Astrocyte (in vitro differentiated cells and primary cell): ENCODE measurements around the gene PPP1R12B. TPM values are rescaled to one million over a fixed set of nuclear protein-coding genes. Genes with fewer than 3 reads are reported as not detected.
A peak's percentile ranks its signal among the peaks of the same experiment; 100 is the strongest.

Experiments
- DNase-seq: peaks from one replicate; pipeline ENCODE4 v3.0.0-alpha.2; 2010; ENCODE audit warnings: low read depth
- FAIRE-seq: peaks from 2 replicates; lab custom pipeline; 2011; peaks lifted over from hg19 to GRCh38; lab: Jason Lieb, UNC
- H2AFZ ChIP-seq: 2 replicates; pipeline ENCODE4 v1.6.0; 2012; ENCODE audit warnings: low read depth, low read length, inconsistent platforms
- H3K27ac ChIP-seq: 2 replicates; pipeline ENCODE4 v1.5.1; 2011; ENCODE audit warnings: low read depth, low read length, inconsistent platforms
- H3K27me3 ChIP-seq: 2 replicates; pipeline ENCODE4 v1.6.0; 2011; ENCODE audit warnings: low read length, inconsistent platforms; ENCODE audit not compliant: insufficient read depth
- H3K36me3 ChIP-seq: 2 replicates; pipeline ENCODE4 v1.5.1; 2011; ENCODE audit warnings: low read length, inconsistent platforms; ENCODE audit not compliant: insufficient read depth
- H3K4me1 ChIP-seq: 2 replicates; pipeline ENCODE4 v1.5.1; 2011; ENCODE audit warnings: low read length, inconsistent platforms; ENCODE audit not compliant: insufficient read depth
- H3K4me2 ChIP-seq: 2 replicates; pipeline ENCODE4 v1.6.0; 2012; ENCODE audit warnings: low read length, inconsistent platforms
- H3K4me3 ChIP-seq: 2 replicates; pipeline ENCODE4 v1.5.1; 2011; ENCODE audit warnings: low read depth, mild to moderate bottlenecking, low read length, inconsistent platforms; ENCODE audit not compliant: insufficient read depth
- H3K79me2 ChIP-seq: 2 replicates; pipeline ENCODE4 v1.6.0; 2012; ENCODE audit warnings: mild to moderate bottlenecking, low read length, inconsistent platforms; ENCODE audit not compliant: insufficient read depth
- H3K9ac ChIP-seq: 2 replicates; pipeline ENCODE4 v1.6.0; 2012; ENCODE audit warnings: mild to moderate bottlenecking, low read length, inconsistent platforms
- H3K9me3 ChIP-seq: 2 replicates; pipeline ENCODE4 v1.5.1; 2012; ENCODE audit warnings: low read depth, mild to moderate bottlenecking, low read length, inconsistent platforms; ENCODE audit not compliant: insufficient read depth
- H4K20me1 ChIP-seq: 2 replicates; pipeline ENCODE4 v1.6.0; 2012; ENCODE audit warnings: low read length, inconsistent platforms; ENCODE audit not compliant: insufficient read depth
- H3K27ac Mint-ChIP-seq: one replicate; pipeline ENCODE4 v1.8.0; 2021; ENCODE audit warnings: mild to moderate bottlenecking, mixed read lengths; ENCODE audit not compliant: unreplicated experiment
- H3K27me3 Mint-ChIP-seq: one replicate; pipeline ENCODE4 v1.8.0; 2021; ENCODE audit warnings: low read depth, mixed read lengths; ENCODE audit not compliant: unreplicated experiment
- H3K36me3 Mint-ChIP-seq: one replicate; pipeline ENCODE4 v1.8.0; 2021; ENCODE audit warnings: low read depth, mixed read lengths; ENCODE audit not compliant: unreplicated experiment
- H3K4me1 Mint-ChIP-seq: one replicate; pipeline ENCODE4 v1.8.0; 2021; ENCODE audit warnings: low read depth, mixed read lengths; ENCODE audit not compliant: unreplicated experiment
- H3K4me3 Mint-ChIP-seq: one replicate; pipeline ENCODE4 v1.8.0; 2021; ENCODE audit warnings: mild to moderate bottlenecking, moderate library complexity, mixed read lengths; ENCODE audit not compliant: unreplicated experiment
- H3K9me3 Mint-ChIP-seq: one replicate; pipeline ENCODE4 v1.8.0; 2021; ENCODE audit warnings: mild to moderate bottlenecking, mixed read lengths; ENCODE audit not compliant: unreplicated experiment
- EZH2 ChIP-seq: IDR thresholded peaks from 2 replicates; pipeline ENCODE4 v1.6.1; 2012; ENCODE audit warnings: mild to moderate bottlenecking, low read length, inconsistent platforms; ENCODE audit not compliant: insufficient read depth
- total RNA-seq: library from RNA; stranded (reverse); gene quantifications from 2 replicates; pipeline ENCODE4 v1.2.1, GENCODE V29; 2021
- TF ChIP-seq, protein P1 (sequence below): IDR thresholded peaks from 2 replicates; pipeline ENCODE4 v1.5.1; 2011; ENCODE audit warnings: low read depth, mild to moderate bottlenecking, inconsistent platforms, low read length, moderate library complexity; ENCODE audit not compliant: insufficient read depth

PPP1R12B gene
- total RNA-seq, 1 donor from 2014 or later: 12.2 TPM

- TF ChIP-seq, protein P1, sequence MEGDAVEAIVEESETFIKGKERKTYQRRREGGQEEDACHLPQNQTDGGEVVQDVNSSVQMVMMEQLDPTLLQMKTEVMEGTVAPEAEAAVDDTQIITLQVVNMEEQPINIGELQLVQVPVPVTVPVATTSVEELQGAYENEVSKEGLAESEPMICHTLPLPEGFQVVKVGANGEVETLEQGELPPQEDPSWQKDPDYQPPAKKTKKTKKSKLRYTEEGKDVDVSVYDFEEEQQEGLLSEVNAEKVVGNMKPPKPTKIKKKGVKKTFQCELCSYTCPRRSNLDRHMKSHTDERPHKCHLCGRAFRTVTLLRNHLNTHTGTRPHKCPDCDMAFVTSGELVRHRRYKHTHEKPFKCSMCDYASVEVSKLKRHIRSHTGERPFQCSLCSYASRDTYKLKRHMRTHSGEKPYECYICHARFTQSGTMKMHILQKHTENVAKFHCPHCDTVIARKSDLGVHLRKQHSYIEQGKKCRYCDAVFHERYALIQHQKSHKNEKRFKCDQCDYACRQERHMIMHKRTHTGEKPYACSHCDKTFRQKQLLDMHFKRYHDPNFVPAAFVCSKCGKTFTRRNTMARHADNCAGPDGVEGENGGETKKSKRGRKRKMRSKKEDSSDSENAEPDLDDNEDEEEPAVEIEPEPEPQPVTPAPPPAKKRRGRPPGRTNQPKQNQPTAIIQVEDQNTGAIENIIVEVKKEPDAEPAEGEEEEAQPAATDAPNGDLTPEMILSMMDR: no peak
- H3K36me3 ChIP-seq: no peaks in the 10 kb centered on the region
- H3K4me1 Mint-ChIP-seq: peaks cover 50% of the 10 kb centered on the region
- H3K27ac Mint-ChIP-seq: peak overlapping the region; percentile 99
- no peak for DNase-seq
- no peak overlapping the region for H2AFZ ChIP-seq
- H3K9me3 ChIP-seq: no peaks in the 10 kb centered on the region
- no peaks in the 10 kb centered on the region for H4K20me1 ChIP-seq
- FAIRE-seq: no peak
- peak overlapping the region; percentile 72 for H3K9ac ChIP-seq
- H3K4me3 Mint-ChIP-seq: no peak overlapping the region
- peaks cover 1% of the 10 kb centered on the region for H3K36me3 Mint-ChIP-seq
- peak overlapping the region; percentile 71 for H3K4me2 ChIP-seq
- H3K9me3 Mint-ChIP-seq: no peaks in the 10 kb centered on the region
- H3K27me3 ChIP-seq: no peaks in the 10 kb centered on the region
- no peaks in the 10 kb centered on the region for H3K79me2 ChIP-seq
- peaks cover 4% of the 10 kb centered on the region for H3K27me3 Mint-ChIP-seq
- H3K4me3 ChIP-seq: no peak overlapping the region
- H3K27ac ChIP-seq: peak overlapping the region; percentile 90
- peaks cover 50% of the 10 kb centered on the region for H3K4me1 ChIP-seq
Observed at GRCh38 chr1:202590126-202590525, 241.6 kb downstream of the PPP1R12B start.

DNA sequence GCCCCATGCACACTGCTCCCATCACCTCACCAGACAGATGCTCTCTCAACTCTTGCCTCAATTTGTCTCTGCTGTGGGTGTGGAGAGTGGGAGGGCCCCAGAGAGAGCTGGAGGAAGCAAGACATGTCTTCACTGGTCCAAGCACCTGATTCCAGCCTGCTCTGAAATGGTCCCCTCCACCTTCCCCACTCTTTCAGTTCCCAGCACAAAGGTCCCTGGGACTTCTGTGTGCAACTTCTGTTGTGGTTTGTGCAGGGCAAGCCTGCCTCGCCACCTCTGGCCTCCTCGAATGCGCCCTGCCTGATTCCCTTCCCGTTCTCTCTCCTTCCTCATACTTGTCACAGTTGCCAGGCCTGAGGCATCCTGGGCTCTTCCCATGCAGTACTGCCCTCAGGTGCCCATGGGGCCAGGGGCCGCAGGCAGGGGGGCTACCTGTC lies 242.5 kb downstream of the PPP1R12B start:
- DNase-seq: no peak
- H3K79me2 ChIP-seq: no peaks in the 10 kb centered on the region
- H3K9me3 Mint-ChIP-seq: no peaks in the 10 kb centered on the region
- H3K9ac ChIP-seq: no peak overlapping the region
- H3K27me3 Mint-ChIP-seq: peaks cover 4% of the 10 kb centered on the region
- no peak overlapping the region for H2AFZ ChIP-seq
- H3K4me1 ChIP-seq: peaks cover 45% of the 10 kb centered on the region
- peaks cover 47% of the 10 kb centered on the region for H3K4me1 Mint-ChIP-seq
- no peaks in the 10 kb centered on the region for H3K9me3 ChIP-seq
- TF ChIP-seq, protein P1: no peak
- no peak for TF ChIP-seq EZH2
- H3K36me3 ChIP-seq: no peaks in the 10 kb centered on the region
- H3K36me3 Mint-ChIP-seq: peaks cover 6% of the 10 kb centered on the region
- H3K27ac Mint-ChIP-seq: no peak overlapping the region
- H3K4me3 ChIP-seq: no peak overlapping the region
- no peak for FAIRE-seq
- no peaks in the 10 kb centered on the region for H4K20me1 ChIP-seq
- H3K27me3 ChIP-seq: no peaks in the 10 kb centered on the region
- H3K4me2 ChIP-seq: no peak overlapping the region
- no peak overlapping the region for H3K4me3 Mint-ChIP-seq
- H3K27ac ChIP-seq: no peak overlapping the region

DNA sequence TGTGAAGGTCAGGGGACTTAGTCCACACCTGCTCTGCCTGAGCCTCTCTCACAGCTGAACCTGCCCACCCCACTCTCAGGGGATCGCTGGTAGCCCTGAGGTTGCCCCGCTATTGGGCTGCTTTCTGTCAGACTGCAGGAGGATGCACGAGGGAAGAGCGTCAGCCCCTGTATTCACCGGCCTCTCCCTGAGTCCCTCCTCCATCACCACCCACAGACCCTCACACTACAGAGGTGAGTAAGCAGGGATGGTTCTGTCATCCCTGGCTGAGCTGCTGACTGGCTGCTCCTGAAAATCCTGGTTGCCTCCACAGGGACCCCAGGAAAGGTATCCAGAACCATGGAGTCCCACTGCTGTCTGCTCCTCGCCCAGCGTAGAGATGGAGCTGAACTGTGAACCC lies 243.0 kb downstream of the PPP1R12B start:
- Histone ChIP-seq H3K36me3 (no peaks in the 10 kb centered on the region), H3K4me3 (no peak overlapping the region), H3K27me3 (no peaks in the 10 kb centered on the region), H2AFZ (no peak overlapping the region), H3K9me3 (no peaks in the 10 kb centered on the region), H3K9ac (no peak overlapping the region), H3K79me2 (no peaks in the 10 kb centered on the region), H4K20me1 (no peaks in the 10 kb centered on the region), H3K4me2 (no peak overlapping the region), H3K27ac (no peak overlapping the region), H3K4me1 (peaks cover 40% of the 10 kb centered on the region)
- DNase-seq (no peak), FAIRE-seq (no peak)
- H3K36me3 Mint-ChIP-seq: peaks cover 6% of the 10 kb centered on the region
- H3K9me3 Mint-ChIP-seq: no peaks in the 10 kb centered on the region
- no peak overlapping the region for H3K4me3 Mint-ChIP-seq
- peaks cover 42% of the 10 kb centered on the region for H3K4me1 Mint-ChIP-seq
- no peak overlapping the region for H3K27ac Mint-ChIP-seq
- H3K27me3 Mint-ChIP-seq: peaks cover 6% of the 10 kb centered on the region
- TF ChIP-seq EZH2: no peak
- TF ChIP-seq, protein P1: no peak
